GM19239 (cell line): Measurements from ENCODE around the gene ILKAP.
"Not testable (repeated sequence)": the region's sequence is repeated elsewhere in the genome, so short reads cannot be mapped to it uniquely, and the experiment has no call there.

Experiments used
- DNase-seq: peaks from one replicate; pipeline ENCODE4 v3.0.0; 2011; ENCODE audit warnings: low spot score; ENCODE audit not compliant: insufficient read length
- FAIRE-seq: peaks from 2 replicates; lab custom pipeline; 2011; peaks lifted over from hg19 to GRCh38; lab: Jason Lieb, UNC

Gene ILKAP

DNA sequence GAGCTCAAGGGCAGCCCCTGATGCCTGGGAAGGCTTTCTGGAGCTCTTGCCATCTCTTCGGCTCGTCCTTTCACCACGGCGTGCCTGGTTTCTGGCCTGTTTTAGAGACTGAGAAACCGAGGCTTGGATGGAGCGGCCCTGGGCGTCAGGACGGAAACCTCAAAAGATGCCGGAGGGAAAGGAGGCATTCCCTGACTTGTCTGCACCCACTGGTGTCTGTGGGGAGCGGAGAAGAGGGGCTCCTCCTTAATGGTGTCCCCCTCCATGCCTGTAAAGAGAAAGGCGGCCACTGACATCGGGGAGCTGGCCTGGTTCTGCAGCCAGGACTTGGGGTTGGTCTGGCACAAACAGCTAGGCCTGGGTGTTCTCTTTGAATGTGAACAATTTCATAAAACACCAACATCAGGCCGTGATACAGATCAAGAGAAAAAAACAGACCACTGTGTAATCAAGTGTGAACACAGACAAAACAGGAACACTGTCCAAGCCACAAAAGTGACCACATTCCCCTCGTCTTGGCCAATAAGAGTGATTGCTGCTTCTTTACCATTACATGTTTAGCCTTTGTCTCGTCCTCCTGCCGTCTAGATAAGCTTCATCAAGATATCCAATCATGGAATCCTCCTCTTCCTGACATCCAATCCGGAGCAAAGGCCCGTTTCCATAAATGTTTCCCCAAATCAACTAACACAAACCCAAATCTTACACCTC lies 633 bp upstream of the ILKAP start:
- FAIRE-seq (peak; percentile 67), DNase-seq (no peak)

GRCh38 chr2:238202326-238203093 lies 985 bp downstream of the ILKAP start:
- peak; percentile 41 for DNase-seq
- FAIRE-seq: peak; percentile 37

GRCh38 chr2:238190445-238190844 lies 13.1 kb downstream of the ILKAP start:
- no peak for DNase-seq

DNA sequence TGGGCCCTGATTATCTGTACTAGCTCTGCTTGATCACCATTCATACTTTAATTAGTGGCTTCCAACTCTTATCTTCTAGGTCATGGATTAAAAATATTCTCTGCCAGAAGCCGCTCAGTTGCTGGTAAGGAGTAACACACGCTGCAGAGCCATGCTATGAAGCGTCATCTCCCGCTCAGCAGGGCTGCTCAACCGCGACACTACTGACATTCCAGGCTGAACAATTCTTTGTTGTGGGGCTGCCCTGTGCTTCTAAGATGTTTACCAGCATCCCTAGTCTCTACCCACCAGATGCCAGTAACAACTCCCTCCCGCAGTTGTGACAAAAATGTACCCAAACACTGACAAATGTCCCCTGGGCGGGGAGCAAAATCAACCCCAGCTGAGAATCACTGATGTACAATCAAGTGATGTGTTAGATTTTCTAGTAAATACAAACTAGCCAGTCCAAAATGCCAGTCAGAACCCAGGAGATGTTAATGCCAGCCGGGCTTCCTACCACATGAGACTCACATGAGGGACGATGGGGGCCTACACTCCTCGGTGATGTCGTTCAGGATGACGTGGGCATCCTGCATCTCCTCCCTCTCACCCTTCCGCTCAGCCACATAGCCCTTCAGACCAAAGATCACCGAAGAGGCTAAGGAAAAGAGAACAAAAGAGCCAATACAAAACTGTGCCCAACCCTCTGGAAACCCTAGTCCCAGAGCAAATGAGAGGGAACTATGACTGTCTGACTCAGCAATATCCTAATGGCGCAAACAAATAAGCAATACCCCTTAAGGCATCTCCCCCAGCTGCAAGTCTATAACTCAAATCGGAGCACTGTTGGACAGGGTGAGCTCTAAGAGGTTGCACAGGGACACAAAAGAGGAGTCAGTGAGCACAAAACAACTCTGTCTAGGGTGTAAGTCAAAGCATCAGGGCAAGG lies 15.6 kb downstream of the ILKAP start:
- no peak for FAIRE-seq
- DNase-seq: no peak

More at GRCh38 chr2:238190445-238190844, 13.1 kb downstream of the ILKAP start:
- FAIRE-seq: no peak

DNA sequence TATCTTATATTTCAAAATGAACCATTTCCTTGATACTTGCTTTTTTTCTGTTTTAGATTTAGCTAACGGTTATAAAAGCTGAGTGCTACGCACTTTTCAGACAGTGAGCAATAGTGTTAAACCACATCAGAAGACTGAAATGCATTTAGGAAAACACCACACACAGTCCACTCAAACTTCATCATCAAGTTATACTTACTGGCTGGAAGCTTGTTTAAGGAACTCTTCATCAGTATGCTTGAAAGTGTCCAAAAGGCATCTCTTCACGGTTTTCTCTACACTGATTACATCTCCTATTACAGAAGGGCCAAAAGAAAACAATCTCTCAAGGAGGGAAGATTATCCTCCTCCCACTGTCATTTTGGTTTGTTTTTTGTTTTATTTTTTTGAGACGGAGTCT lies 19.7 kb downstream of the ILKAP start:
- FAIRE-seq (no peak), DNase-seq (no peak)

DNA sequence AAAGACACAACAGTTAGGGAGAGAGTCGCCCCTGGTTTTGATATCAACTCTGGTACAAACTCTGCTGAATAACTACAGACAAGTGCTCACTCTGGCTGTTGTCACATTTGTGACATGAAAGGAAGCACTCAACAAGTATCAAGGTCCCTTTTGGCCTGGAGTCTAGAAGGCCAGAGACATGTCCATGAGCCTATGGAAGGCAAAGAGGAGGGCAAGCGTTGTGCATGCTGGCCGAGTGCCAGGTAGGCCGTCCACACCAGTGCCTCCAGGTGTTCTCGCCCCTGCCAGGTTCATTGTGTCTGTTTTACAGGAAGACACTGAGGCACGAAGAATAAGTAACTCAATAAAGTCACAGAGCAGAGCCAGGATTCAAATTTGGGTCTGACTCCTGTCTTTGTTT lies 21.1 kb downstream of the ILKAP start:
- no peak for FAIRE-seq
- DNase-seq: no peak

DNA sequence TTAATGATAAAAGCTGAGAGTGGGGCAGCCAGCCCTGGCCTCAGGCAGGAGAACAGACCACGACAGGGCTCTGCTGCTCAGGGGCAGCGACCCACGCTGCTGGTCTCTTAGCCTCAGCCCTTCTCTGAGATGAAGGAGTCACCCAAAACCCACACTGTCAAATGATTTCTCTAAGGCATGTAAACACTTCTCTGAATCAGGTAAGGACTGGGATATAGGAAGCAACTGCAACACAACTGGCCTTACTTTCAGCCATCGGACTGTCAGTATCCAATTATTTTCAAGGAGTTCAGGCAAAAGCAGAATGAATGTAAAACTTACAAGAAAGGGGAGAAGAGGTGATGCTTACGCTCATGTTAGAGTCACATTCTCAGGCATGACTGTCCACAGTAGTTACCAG lies 22.9 kb downstream of the ILKAP start:
- FAIRE-seq (no peak), DNase-seq (no peak)

DNA sequence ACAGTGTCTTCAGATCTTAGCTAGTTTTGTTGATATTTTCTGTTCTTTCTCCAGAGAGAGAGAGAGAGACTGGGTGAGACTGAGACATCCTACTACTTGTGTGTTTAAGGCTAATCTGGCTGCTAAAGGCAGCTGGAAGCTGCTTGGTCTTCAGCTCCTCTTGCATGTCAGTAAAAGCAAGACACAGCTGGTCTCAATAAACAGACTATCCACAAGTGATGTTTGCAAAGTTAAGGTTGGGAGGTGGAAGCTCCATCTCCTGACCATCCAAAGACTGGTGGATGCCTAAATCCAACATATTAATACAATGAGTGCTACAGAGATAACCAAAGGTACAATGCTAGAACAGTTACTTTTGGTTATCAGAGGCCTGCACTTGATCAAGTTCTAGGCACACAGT lies 26.9 kb downstream of the ILKAP start:
- FAIRE-seq (no peak), DNase-seq (no peak)

- DNase-seq (no peak), FAIRE-seq (no peak)
These were observed 28.8 kb downstream of the ILKAP start for GRCh38 chr2:238174701-238175100.

GRCh38 chr2:238174291-238174690 lies 29.2 kb downstream of the ILKAP start:
- DNase-seq (no peak), FAIRE-seq (no peak)

- FAIRE-seq (no peak), DNase-seq (no peak)
These were observed 29.8 kb downstream of the ILKAP start for GRCh38 chr2:238173692-238174091.

GRCh38 chr2:238172439-238172838 lies 31.1 kb downstream of the ILKAP start:
- FAIRE-seq (no peak), DNase-seq (no peak)

- no peak for FAIRE-seq
- DNase-seq: no peak
These were observed 31.8 kb downstream of the ILKAP start for GRCh38 chr2:238171575-238172187.

DNA sequence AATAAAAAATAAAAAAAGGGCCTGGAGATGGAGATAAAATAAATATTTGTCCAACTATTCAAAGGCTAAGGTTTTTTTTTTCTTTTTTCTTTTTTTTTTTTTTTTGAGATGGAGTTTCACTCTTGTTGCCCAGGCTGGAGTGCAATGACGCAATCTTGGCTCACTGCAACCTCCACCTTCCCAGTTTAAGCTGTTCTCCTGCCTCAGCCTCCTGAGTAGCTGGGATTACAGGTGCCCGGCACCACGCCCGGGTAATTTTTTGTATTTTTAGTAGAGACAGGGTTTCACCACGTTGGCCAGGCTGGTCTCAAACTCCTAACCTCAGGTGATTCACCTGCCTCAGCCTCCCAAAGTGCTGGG lies 32.4 kb downstream of the ILKAP start:
- DNase-seq, FAIRE-seq: not testable (repeated sequence)

DNA sequence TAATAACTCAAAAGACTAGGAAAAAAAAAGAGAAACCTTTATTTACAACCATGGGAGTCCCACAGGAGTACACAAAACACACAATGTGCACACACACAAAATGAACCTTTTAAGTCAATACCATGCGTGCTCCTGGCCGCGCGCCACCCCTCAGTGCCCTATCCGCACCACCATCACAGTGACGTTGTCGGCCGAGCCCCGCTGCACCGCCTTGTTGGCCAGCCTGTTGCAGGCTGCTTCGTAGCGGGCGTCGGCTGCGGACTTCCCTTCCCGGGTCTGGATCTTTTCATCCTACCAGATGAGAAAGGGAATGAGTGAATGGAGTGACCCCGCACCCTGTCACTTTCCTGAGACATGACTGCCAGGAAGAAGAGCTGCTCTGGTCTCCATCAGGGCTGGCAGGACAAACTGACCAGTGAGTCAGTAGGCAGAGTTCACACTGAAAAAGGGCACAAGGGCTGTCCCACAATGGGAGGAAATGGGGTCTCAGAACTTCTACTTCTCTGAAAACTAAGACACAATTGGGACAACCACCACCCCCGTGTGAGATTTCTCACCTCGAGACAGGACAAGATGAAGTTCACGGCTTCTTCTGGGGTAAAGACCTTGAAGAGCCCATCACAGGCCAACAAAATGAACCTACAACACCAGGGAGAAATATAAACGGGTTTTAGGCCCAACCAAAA lies 33.0 kb downstream of the ILKAP start:
- FAIRE-seq: no peak
- DNase-seq: no peak

DNA sequence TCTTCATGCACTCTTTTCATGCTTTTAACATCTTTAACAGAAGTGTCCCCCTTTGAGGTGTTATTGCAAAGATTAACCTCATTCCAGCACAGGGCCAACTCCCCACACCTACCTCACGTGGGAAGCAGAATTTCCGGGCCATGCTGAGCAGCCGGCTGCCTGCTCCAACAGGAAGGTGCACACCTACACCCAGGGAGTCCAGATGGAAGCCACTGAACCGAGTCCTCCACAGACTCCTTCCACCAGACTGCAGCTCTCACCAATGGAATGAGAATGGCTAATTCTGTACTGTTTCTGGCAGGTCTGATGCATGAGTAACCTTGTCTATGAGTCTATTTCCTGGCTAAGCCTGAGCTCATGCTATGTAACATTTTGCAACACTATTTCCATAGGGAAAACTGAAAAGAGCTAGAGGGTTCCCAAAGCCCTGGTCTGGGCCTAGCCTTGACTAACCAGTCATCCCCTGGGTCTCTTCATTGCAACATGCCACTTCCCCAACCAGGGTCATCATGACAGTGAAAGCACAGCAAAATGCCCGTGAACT lies 33.7 kb downstream of the ILKAP start:
- DNase-seq (no peak), FAIRE-seq (no peak)

DNA sequence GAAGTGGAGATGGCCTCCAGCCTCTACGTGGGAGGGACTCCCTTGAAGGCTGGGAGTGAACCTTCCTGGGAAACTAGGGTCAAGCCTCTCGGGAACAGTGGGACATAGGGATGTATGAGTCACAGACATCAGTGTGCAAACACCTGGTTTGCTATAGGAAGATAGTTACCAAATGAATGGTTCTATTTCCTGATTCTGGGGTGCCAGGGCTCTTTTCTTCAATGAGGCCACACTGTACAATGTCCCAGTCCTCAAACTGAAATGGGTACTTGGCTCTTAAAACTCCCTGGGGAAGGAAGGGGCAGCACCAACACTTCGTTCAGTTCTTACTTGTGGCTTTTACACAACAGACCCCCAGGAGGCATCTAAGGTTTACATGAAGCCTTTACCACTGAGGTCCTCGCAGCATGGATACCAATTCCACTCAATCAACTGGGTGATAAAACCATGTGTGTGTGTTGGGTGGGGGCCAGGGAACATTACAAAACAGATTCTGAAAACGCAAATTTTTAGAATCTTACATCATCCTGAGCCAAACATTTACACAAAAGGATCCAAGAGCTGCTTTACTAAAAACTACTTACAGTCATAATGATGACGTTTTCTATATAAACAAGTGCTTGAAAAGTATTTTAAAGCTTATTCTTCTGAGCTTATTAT lies 34.3 kb downstream of the ILKAP start:
- FAIRE-seq: no peak
- DNase-seq: no peak

- DNase-seq (no peak), FAIRE-seq (no peak)
These were observed 35.1 kb downstream of the ILKAP start for GRCh38 chr2:238168196-238169047.
